GM21515 (cell line): ENCODE results near the gene VSTM2L.

Source experiments
- ATAC-seq: cut with Tn5 transposase; IDR thresholded peaks from one replicate; pipeline ENCODE4 v1.9.1; 2021; ENCODE audit not compliant: unreplicated experiment

Gene VSTM2L

GRCh38 chr20:37878835-37879599 is 23.9 kb upstream of the VSTM2L start:
- ATAC-seq = no peak

- ATAC-seq = no peak
Measured at GRCh38 chr20:37879843-37880242, 23.1 kb upstream of the VSTM2L start.

GRCh38 chr20:37880726-37881591 is 22.0 kb upstream of the VSTM2L start:
- no peak for ATAC-seq

- no peak for ATAC-seq
Measured at GRCh38 chr20:37881601-37882343, 21.2 kb upstream of the VSTM2L start.

- no peak for ATAC-seq
Measured at GRCh38 chr20:37882961-37883712, 19.8 kb upstream of the VSTM2L start.

- ATAC-seq = no peak
Measured at GRCh38 chr20:37885042-37885441, 17.9 kb upstream of the VSTM2L start.

- no peak for ATAC-seq
Measured at GRCh38 chr20:37885593-37886503, 17.1 kb upstream of the VSTM2L start.

- no peak for ATAC-seq
Measured at GRCh38 chr20:37886851-37887297, 16.1 kb upstream of the VSTM2L start.

- no peak for ATAC-seq
Measured at GRCh38 chr20:37888641-37889040, 14.3 kb upstream of the VSTM2L start.

GRCh38 chr20:37890108-37890507 is 12.8 kb upstream of the VSTM2L start:
- ATAC-seq = no peak

- ATAC-seq = no peak
Measured at GRCh38 chr20:37890643-37891042, 12.3 kb upstream of the VSTM2L start.

- no peak for ATAC-seq
Measured at GRCh38 chr20:37892001-37892400, 10.9 kb upstream of the VSTM2L start.

- no peak for ATAC-seq
Measured at GRCh38 chr20:37893566-37894241, 9.2 kb upstream of the VSTM2L start.

- no peak for ATAC-seq
Measured at GRCh38 chr20:37894454-37894853, 8.5 kb upstream of the VSTM2L start.

GRCh38 chr20:37895166-37895565 is 7.8 kb upstream of the VSTM2L start:
- ATAC-seq = no peak

GRCh38 chr20:37896932-37897548 is 5.9 kb upstream of the VSTM2L start:
- no peak for ATAC-seq

- no peak for ATAC-seq
Measured at GRCh38 chr20:37898233-37899104, 4.5 kb upstream of the VSTM2L start.
